HG03025 (cell line): ENCODE measurements around the gene CDIPT.
"Not testable (repeated sequence)": the region's sequence is repeated elsewhere in the genome, so short reads cannot be mapped to it uniquely, and the experiment has no call there.

Experiments used
- ATAC-seq: cut with Tn5 transposase; IDR thresholded peaks from one replicate; pipeline ENCODE4 v1.9.1; 2021; ENCODE audit warnings: mild to moderate bottlenecking, moderate library complexity; ENCODE audit not compliant: unreplicated experiment, low FRiP score

The CDIPT gene

GRCh38 chr16:29862884-29863668, at the start of gene CDIPT:
TSS of gene CDIPT (minus strand) at chr16:29863226. CDS start at chr16:29862857, 369 bp downstream.
- peak; percentile 71 for ATAC-seq

DNA sequence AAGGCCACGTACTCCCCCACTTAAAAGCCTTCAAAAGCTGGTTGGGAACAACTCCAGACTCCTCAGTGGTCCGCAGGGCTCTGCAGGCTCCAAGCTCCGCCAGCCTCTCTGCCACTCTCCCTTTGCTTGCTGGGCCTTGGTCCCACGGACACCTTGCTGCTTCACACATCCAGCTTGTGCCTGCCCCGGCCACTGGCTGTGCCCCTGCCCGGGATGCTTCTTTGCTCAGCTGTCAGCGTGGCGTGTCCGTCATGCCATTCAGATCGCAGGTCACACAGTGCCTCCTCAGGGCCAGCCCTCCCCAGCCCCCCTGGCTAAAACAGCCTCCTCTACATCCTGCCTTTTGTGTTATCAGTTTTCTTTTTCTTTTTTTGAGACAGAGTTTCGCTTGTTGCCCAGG, 49.1 kb upstream of the CDIPT start:
- ATAC-seq, result no peak

- ATAC-seq, result no peak
Measured at GRCh38 chr16:29911676-29912010, 48.6 kb upstream of the CDIPT start.

GRCh38 chr16:29910819-29911675, 48.0 kb upstream of the CDIPT start:
- no peak for ATAC-seq

DNA sequence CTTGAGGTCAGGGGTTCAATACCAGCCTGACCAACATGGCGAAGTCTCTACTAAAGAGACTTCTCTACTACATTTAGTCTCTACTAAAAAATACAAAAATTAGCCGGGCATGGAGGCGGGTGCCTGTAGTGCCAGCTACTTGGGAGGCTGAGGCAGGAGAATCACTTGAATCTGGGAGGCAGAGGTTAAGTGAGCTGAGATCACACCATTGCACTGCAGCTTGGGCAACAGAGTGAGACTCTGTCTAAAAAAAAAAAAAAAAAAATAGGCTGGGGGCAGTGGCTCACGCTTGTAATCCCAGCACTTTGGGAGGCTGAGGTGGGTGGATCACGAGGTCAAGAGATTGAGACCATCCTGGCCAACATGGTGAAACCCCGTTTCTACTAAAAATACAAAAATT, 46.8 kb upstream of the CDIPT start:
- not testable (repeated sequence) for ATAC-seq

DNA sequence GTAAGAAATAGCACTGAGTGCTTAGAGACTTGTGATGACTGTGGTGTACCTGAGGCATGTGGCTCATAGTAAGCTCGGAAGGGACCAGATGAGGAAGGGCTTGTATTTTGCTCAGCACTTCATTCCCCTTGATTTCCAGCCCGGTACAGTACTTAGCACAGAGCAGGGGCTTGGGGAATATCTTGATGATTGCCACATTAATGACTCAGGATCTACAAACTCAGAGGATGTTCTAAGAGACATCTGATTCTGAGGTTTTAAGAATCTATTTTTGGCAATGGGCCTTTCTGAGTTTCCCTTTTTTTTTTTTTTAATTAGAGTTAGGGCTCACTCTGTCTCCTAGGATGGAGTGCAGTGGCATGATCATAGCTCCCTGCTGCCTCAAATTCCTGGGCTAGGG, 46.4 kb upstream of the CDIPT start:
- ATAC-seq, result no peak

- ATAC-seq, result no peak
Measured at GRCh38 chr16:29908719-29909220, 45.7 kb upstream of the CDIPT start.

GRCh38 chr16:29907973-29908372, 44.9 kb upstream of the CDIPT start:
- no peak for ATAC-seq

GRCh38 chr16:29906520-29907244, 43.7 kb upstream of the CDIPT start:
- ATAC-seq, result no peak

- ATAC-seq, result no peak
Measured at GRCh38 chr16:29905668-29906067, 42.6 kb upstream of the CDIPT start.

DNA sequence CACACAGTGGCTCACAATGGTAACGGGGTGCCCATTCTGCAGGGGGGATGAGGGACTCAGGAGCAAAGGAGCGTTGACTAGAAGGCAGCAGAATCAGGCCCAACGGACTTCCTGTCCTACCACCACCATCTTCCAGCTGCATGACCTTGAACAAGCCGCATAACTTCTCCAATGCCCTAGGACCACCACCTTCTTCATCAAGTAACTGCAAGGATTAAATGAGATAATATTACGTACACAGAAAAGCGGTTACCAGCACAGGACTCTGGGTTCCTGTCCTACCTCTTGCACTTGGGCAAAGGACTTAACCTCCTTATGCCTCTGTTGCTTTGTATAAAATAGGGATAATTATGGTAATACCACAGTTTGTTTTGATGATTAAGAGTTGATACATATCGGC, 41.9 kb upstream of the CDIPT start:
- no peak for ATAC-seq

DNA sequence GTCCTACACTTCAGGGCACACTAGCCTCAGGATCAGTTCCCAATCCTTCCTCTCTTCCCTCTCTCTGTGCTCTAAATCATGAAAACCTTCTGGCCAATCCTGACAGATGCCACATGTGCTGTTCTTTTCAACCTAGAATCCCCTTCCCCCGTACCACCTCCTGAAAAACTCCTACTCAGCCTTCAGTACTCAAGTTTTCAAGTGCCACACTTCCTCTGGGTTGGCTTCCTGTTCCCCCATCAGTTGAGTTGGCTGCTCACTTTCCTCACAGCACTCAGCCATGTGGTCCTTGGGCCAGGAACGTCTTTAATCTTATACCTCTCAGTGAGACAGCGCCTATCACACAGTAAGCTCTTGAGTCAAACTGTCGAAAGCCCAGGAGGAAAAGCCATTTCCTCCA, 40.6 kb upstream of the CDIPT start:
- no peak for ATAC-seq

DNA sequence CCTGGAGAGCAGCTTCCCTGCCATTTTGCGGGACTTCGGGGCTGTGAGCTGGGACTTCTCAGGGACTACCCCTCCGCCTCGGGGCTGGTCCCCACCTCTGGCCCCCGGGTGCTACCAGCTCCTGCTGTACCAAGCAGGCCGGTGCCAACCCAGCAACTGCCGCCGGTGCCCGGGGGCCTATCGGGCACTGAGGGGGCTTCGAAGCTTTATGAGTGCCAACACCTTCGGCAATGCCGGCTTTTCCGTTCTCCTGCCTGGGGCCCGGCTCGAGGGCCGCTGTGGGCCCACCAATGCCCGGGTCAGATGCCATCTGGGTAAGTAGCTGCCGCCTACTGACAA, 38.5 kb upstream of the CDIPT start:
- ATAC-seq, result no peak

GRCh38 chr16:29900888-29901606, 38.0 kb upstream of the CDIPT start:
- ATAC-seq, result no peak

DNA sequence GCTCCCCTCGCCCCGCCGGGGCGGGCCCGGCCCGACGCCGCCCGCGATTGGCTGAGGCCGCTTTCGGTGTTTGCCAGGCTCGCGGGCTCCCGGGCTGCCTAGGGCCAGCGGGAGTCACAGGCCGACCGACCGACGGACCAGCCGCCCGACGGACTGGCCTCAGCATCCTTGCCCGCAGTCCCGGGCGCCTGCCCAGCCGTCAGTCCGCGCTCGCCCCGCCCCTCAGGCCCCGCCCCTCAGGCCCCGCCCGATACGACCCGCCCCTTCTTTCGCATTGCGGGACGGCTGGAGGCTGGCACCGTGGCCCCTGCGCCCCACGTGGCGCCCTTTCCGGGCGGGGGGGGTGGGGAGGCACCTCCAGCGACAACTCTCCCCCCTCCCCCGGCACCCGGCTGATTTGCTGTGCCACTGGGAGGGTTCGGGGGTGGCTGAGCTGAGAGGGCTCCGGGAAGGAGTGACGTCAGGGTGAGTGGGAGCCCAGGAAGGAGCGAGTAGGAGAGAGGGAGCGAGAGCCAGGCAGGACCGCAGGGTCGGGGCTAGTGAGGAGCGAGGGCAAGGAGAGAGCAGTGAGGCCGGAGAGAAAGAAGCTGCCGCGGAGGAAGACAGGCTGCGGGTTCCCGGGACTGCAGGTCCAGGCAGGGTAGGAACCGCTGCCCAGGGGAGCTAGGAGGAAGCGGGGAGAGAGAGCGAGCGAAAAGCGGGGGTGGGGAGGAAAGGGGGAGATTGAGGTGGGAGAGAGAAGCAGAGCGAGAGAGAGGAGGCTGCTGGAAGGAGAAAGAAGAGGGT, 37.3 kb upstream of the CDIPT start, which contains the start of gene ASPHD1:
Gene ASPHD1, plus strand, starts transcription at position 387 of the 786 bp plus-strand sequence. CDS start 484 bp downstream, outside the sequence.
- peak; percentile 50 for ATAC-seq

DNA sequence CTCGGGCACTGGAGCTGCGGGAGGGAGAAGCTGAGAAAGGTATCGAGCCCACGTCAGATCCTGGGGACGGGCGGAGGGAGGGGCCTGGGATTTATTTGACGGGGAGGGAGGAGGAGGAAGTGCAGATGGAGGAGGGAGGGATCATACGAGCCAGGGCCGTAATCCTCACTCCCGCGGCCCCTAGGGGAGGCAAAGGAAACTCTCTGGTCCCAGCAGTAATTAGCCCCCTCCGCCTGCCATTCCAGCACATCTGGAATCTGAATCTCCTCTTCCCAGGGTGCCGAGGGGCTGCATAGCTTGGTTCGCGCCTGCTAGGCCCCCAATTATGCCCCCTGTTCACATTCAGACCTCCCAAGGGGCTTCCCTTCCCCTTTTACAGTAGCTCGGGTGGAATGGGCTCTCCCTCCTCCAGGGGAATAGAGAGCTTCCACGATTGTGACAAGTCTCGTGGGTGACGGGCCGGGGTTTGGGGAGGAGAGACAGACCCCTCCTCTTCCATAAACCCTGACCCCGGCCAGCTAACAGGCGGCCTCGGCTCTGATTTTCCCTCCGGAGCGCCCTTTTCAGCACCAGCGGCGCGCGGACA, 36.6 kb upstream of the CDIPT start, which contains the start of gene SEZ6L2:
Gene SEZ6L2, minus strand, starts transcription at position 35 of the 586 bp plus-strand sequence. CDS start 531 bp downstream, outside the sequence.
- ATAC-seq, result no peak

DNA sequence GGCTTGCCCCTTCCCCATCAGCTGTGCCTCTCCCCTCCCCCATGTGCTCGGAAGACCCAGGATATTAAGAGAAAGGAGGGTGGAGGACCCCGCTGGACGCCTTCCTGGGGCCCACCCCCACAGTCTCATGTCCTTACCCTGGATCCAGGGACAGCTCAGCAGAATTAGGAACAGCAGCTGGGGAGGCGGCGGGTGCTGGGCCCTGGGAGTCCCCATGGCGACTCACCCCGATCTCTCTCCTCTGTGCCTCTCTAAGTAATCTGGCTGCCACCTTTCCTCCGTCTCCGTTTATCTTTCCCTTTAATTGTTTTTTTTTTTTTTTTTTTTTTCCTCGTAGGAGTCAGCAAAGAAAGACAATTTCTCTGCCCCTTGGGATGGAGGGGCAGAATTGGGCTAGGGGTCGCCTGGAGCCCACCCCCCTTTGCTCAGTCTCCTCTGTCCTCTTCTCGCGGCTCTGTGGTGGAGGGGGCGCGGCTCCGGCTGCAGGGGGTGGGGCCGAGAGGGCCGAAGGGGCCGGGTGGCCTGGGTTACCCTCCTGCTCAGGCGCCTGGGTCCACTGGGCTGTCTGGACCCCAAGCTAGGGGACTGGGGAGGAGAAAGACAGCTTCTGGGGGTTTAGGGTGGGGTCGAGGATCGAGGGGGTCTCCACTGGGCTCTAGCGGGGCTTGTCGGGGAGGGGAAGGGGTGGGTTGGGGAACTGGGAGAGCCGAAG, 35.9 kb upstream of the CDIPT start:
- no peak for ATAC-seq

- no peak for ATAC-seq
Measured at GRCh38 chr16:29898135-29898803, 35.2 kb upstream of the CDIPT start.
